CD4-positive, alpha-beta T cell treated with Interleukin-21 for 1 hour (primary cell): ENCODE results near the gene DCP2.

ENCODE experiments used
- DNase-seq: peaks from one replicate; pipeline ENCODE4 v3.0.0-alpha.2; 2020

DCP2 gene

GRCh38 chr5:113048931-113049330, 72.3 kb downstream of the DCP2 start:
- DNase-seq, result no peak

GRCh38 chr5:113050721-113051382, 74.3 kb downstream of the DCP2 start:
- DNase-seq, result no peak

- no peak for DNase-seq
Observed at GRCh38 chr5:113052041-113052795, 75.6 kb downstream of the DCP2 start.

GRCh38 chr5:113053511-113053995, 77.0 kb downstream of the DCP2 start:
- no peak for DNase-seq

- no peak for DNase-seq
Observed at GRCh38 chr5:113054899-113055298, 78.3 kb downstream of the DCP2 start.

GRCh38 chr5:113056988-113057387, 80.4 kb downstream of the DCP2 start:
- no peak for DNase-seq

GRCh38 chr5:113057557-113057984, 81.0 kb downstream of the DCP2 start:
- DNase-seq, result no peak

GRCh38 chr5:113058269-113058668, 81.7 kb downstream of the DCP2 start:
- no peak for DNase-seq

GRCh38 chr5:113058706-113059226, 82.2 kb downstream of the DCP2 start:
- DNase-seq, result no peak

- no peak for DNase-seq
Observed at GRCh38 chr5:113059232-113060040, 82.8 kb downstream of the DCP2 start.

GRCh38 chr5:113060408-113061025, 83.9 kb downstream of the DCP2 start:
- DNase-seq, result no peak

GRCh38 chr5:113061846-113062780, 85.5 kb downstream of the DCP2 start:
- DNase-seq, result no peak

GRCh38 chr5:113062869-113063508, 86.4 kb downstream of the DCP2 start:
- no peak for DNase-seq

GRCh38 chr5:113063927-113064326, 87.3 kb downstream of the DCP2 start:
- no peak for DNase-seq

GRCh38 chr5:113064806-113065205, 88.2 kb downstream of the DCP2 start:
- no peak for DNase-seq

GRCh38 chr5:113065626-113066025, 89.0 kb downstream of the DCP2 start:
- no peak for DNase-seq

GRCh38 chr5:113067635-113068344, 91.2 kb downstream of the DCP2 start:
- DNase-seq, result no peak

GRCh38 chr5:113068559-113068958, 92.0 kb downstream of the DCP2 start:
- no peak for DNase-seq
